ENCODE measurements around the gene FAM120B.

FAM120B gene

DNA sequence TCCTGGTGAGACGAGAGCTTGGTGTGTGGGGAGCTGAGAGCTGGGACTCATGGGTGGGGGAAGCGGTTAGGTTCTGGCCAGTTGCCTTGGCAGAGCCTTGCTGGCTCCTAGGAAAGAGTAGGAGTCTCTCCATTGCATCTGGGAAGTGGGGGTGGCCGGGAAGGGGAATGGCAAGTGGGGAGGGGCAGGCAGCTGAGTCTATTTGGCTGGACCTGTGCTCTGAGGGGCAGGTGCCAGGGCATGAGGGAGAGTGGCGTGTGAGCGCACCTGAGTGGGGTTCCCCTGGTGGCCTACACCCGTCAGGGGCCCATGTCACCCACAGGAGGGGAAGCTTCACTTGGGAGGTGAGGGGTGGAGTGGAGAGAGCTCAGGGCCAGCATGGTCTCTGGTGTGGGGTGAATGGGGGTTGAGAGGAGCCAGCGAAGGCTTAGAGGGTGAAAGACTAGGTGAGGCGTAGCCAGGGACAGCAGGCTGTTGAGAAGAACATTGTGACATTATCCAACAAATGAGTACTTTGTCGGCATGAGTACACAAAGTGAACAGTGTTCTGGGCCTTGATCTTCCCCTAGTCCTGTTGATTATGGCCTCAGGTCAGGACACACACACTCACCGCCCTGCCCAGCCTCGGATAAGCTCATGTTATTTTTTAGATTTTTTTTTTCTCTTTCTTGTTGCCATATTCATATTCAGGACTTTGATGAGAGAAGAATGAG is 59.8 kb downstream of the FAM120B start:
- no peak for DNase-seq (ENCODE audit: low spot score)
- TF ChIP-seq, protein P1, sequence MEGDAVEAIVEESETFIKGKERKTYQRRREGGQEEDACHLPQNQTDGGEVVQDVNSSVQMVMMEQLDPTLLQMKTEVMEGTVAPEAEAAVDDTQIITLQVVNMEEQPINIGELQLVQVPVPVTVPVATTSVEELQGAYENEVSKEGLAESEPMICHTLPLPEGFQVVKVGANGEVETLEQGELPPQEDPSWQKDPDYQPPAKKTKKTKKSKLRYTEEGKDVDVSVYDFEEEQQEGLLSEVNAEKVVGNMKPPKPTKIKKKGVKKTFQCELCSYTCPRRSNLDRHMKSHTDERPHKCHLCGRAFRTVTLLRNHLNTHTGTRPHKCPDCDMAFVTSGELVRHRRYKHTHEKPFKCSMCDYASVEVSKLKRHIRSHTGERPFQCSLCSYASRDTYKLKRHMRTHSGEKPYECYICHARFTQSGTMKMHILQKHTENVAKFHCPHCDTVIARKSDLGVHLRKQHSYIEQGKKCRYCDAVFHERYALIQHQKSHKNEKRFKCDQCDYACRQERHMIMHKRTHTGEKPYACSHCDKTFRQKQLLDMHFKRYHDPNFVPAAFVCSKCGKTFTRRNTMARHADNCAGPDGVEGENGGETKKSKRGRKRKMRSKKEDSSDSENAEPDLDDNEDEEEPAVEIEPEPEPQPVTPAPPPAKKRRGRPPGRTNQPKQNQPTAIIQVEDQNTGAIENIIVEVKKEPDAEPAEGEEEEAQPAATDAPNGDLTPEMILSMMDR (conservative IDR thresholded peaks at IDR 0.05; ENCODE audit: low read depth) = no peak
- peak overlapping the region; percentile 18; the same call in 1 of the 2 replicates for H3K27ac ChIP-seq
- CTCF ChIA-PET = interaction anchor here (0.8 kb wide), 1 partner anchor 18 kb away, joined by 3 read pairs; no protein-coding TSS in a partner anchor
- POLR2A ChIA-PET (ENCODE audit: low non-redundant PET) = no interaction called here

- CTCF ChIA-PET = no interaction called here
- POLR2A ChIA-PET (ENCODE audit: low non-redundant PET) = no interaction called here
- no peak overlapping the region for H3K27ac ChIP-seq
- TF ChIP-seq, protein P1 (conservative IDR thresholded peaks at IDR 0.05; ENCODE audit: low read depth) = no peak
- no peak for DNase-seq (ENCODE audit: low spot score)
Measured at GRCh38 chr6:170367241-170367640, 60.7 kb downstream of the FAM120B start.

GRCh38 chr6:170368544-170368943 is 62.0 kb downstream of the FAM120B start:
- TF ChIP-seq, protein P1 (conservative IDR thresholded peaks at IDR 0.05; ENCODE audit: low read depth) = no peak
- CTCF ChIA-PET = interaction anchor here (0.6 kb wide), 1 partner anchor 29 kb away, joined by 3 read pairs; no protein-coding TSS in a partner anchor
- no peak overlapping the region for H3K27ac ChIP-seq
- DNase-seq (ENCODE audit: low spot score) = no peak
- POLR2A ChIA-PET (ENCODE audit: low non-redundant PET) = no interaction called here

GRCh38 chr6:170369403-170369802 is 62.8 kb downstream of the FAM120B start:
- POLR2A ChIA-PET (ENCODE audit: low non-redundant PET) = no interaction called here
- TF ChIP-seq, protein P1 (conservative IDR thresholded peaks at IDR 0.05; ENCODE audit: low read depth) = no peak
- CTCF ChIA-PET = interaction anchor here (0.6 kb wide), 1 partner anchor 30 kb away, joined by 3 read pairs; no protein-coding TSS in a partner anchor
- no peak for DNase-seq (ENCODE audit: low spot score)
- no peak overlapping the region for H3K27ac ChIP-seq

DNA sequence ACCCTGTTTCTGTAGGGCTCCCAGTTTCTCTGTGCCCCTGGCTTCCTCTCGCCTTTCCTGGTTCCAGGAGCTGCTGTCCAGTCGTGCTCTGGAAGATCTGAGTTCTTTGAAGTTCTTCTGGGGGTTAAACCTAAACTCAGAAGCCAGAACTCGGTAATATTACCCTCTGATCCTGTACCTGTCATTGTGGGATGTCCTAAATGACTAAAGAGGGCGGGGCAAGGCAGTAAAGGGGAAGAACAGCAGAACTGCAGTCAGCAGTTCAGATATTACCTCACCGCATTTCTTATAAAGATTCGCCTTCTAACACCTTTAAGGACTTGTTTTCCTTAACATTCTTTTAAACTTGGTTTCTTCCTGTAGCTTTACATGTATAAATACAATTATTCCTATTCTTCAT is 63.9 kb downstream of the FAM120B start:
- CTCF ChIA-PET = interaction anchor here (0.6 kb wide), 1 partner anchor 10 kb away, joined by 5 read pairs; no protein-coding TSS in a partner anchor

DNA sequence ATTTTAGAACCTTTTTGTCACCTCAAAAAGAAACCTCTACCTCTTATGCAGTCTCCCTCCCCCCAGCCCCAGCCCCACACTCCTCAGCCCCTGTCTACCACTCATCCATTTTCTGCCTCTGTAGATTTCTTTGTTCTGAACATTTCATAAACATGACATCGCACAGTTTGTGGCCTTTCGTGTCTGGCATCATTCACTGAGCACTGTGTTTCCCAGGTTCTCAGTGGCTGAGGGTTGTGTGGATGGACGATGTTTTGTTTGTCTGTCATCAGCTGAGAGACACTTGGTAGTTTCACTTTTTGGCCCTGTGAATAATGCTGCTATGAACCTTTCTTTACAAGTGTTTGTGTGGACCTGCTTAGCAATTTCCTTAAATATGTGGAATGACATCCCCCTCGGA is 64.5 kb downstream of the FAM120B start:
- TF ChIP-seq, protein P1 (conservative IDR thresholded peaks at IDR 0.05; ENCODE audit: low read depth) = no peak
- H3K27ac ChIP-seq = no peak overlapping the region
- no peak for DNase-seq (ENCODE audit: low spot score)
- POLR2A ChIA-PET (ENCODE audit: low non-redundant PET) = no interaction called here
- CTCF ChIA-PET = interaction anchor here (0.6 kb wide), 1 partner anchor 10 kb away, joined by 5 read pairs; no protein-coding TSS in a partner anchor

More for the DNA sequence above, 63.9 kb downstream of the FAM120B start:
- peak; percentile 15 for DNase-seq (ENCODE audit: low spot score)
- POLR2A ChIA-PET (ENCODE audit: low non-redundant PET) = no interaction called here
- H3K27ac ChIP-seq = 0 out of 2 replicates have a peak overlapping the region, but pooled peaks have one; percentile 15
- TF ChIP-seq, protein P1 (conservative IDR thresholded peaks at IDR 0.05; ENCODE audit: low read depth) = no peak

Data from RWPE1 (cell line).